IPS-18c (cell line): ENCODE results near the gene VSIG10.
"Not testable (repeated sequence)": the region's sequence is repeated elsewhere in the genome, so short reads cannot be mapped to it uniquely, and the experiment has no call there.

Experiments used
- H3K4me3 ChIP-seq: 2 replicates; pipeline ENCODE4 v1.7.0; 2013; ENCODE audit warnings: low read depth, mild to moderate bottlenecking, low read length, moderate library complexity; ENCODE audit not compliant: insufficient read depth
- H3K9me3 ChIP-seq: one replicate; pipeline ENCODE4 v1.6.1; 2013; ENCODE audit warnings: mild to moderate bottlenecking, low read length, moderate library complexity; ENCODE audit not compliant: control insufficient read depth, insufficient read depth

Gene VSIG10

GRCh38 chr12:118120579-118121363, 17.0 kb upstream of the VSIG10 start:
- no peak overlapping the region for H3K4me3 ChIP-seq
- no peaks in the 10 kb centered on the region for H3K9me3 ChIP-seq

- H3K4me3 ChIP-seq = no peak overlapping the region
- no peaks in the 10 kb centered on the region for H3K9me3 ChIP-seq
Observed at GRCh38 chr12:118119449-118119879, 15.7 kb upstream of the VSIG10 start.

GRCh38 chr12:118109088-118109487, 5.3 kb upstream of the VSIG10 start:
- no peak overlapping the region for H3K4me3 ChIP-seq

GRCh38 chr12:118107694-118108093, 3.9 kb upstream of the VSIG10 start:
- H3K4me3 ChIP-seq = no peak overlapping the region
- H3K9me3 ChIP-seq = no peaks in the 10 kb centered on the region

More at GRCh38 chr12:118109088-118109487, 5.3 kb upstream of the VSIG10 start:
- H3K9me3 ChIP-seq = no peaks in the 10 kb centered on the region

- Histone ChIP-seq H3K9me3 (no peaks in the 10 kb centered on the region), H3K4me3 (no peak overlapping the region)
Observed at GRCh38 chr12:118107011-118107410, 3.2 kb upstream of the VSIG10 start.

GRCh38 chr12:118103201-118103600, 610 bp downstream of the VSIG10 start:
- H3K4me3 ChIP-seq = peak overlapping the region; percentile 89
- no peaks in the 10 kb centered on the region for H3K9me3 ChIP-seq

- Histone ChIP-seq H3K9me3 (no peaks in the 10 kb centered on the region), H3K4me3 (peak overlapping the region; percentile 89)
Observed at GRCh38 chr12:118102609-118103008, 1.2 kb downstream of the VSIG10 start.

GRCh38 chr12:118102070-118102469, 1.7 kb downstream of the VSIG10 start:
- H3K4me3 ChIP-seq = peak overlapping the region; percentile 89
- no peaks in the 10 kb centered on the region for H3K9me3 ChIP-seq

- Histone ChIP-seq H3K4me3 (no peak overlapping the region), H3K9me3 (no peaks in the 10 kb centered on the region)
Observed at GRCh38 chr12:118101051-118101450, 2.8 kb downstream of the VSIG10 start.

- H3K9me3 ChIP-seq = no peaks in the 10 kb centered on the region
- no peak overlapping the region for H3K4me3 ChIP-seq
Observed at GRCh38 chr12:118098911-118099671, 4.7 kb downstream of the VSIG10 start.

GRCh38 chr12:118098401-118098800, 5.4 kb downstream of the VSIG10 start:
- Histone ChIP-seq H3K9me3 (no peaks in the 10 kb centered on the region), H3K4me3 (no peak overlapping the region)

GRCh38 chr12:118094039-118094438, 9.8 kb downstream of the VSIG10 start:
- Histone ChIP-seq H3K4me3 (no peak overlapping the region), H3K9me3 (no peaks in the 10 kb centered on the region)

- no peaks in the 10 kb centered on the region for H3K9me3 ChIP-seq
- H3K4me3 ChIP-seq = no peak overlapping the region
Observed at GRCh38 chr12:118089782-118090181, 14.0 kb downstream of the VSIG10 start.

GRCh38 chr12:118082161-118082560, 21.6 kb downstream of the VSIG10 start:
- Histone ChIP-seq H3K4me3 (no peak overlapping the region), H3K9me3 (no peaks in the 10 kb centered on the region)

GRCh38 chr12:118081521-118081920, 22.3 kb downstream of the VSIG10 start:
- not testable (repeated sequence) for H3K9me3 ChIP-seq, H3K4me3 ChIP-seq

- Histone ChIP-seq H3K4me3 (no peak overlapping the region), H3K9me3 (no peaks in the 10 kb centered on the region)
Observed at GRCh38 chr12:118073768-118074167, 30.0 kb downstream of the VSIG10 start.

GRCh38 chr12:118070650-118071049, 33.2 kb downstream of the VSIG10 start:
- H3K4me3 ChIP-seq = no peak overlapping the region
- no peaks in the 10 kb centered on the region for H3K9me3 ChIP-seq

GRCh38 chr12:118068445-118068844, 35.4 kb downstream of the VSIG10 start:
- Histone ChIP-seq H3K4me3 (no peak overlapping the region), H3K9me3 (no peaks in the 10 kb centered on the region)
